SU-DHL-6 (cell line): Measurements from ENCODE around the gene ZNF689.

ENCODE experiments used
- H2AFZ ChIP-seq: fragments of 200-600 bp; sonication (generic); 2 replicates; pipeline ENCODE4 v1.6.1; 2014; ENCODE audit warnings: low read depth, mild to moderate bottlenecking, moderate library complexity, mixed read lengths, antibody characterized with exemption, low read length; ENCODE audit not compliant: severe bottlenecking
- H3F3A ChIP-seq: fragments of 200-600 bp; shearing (Covaris generic); 2 replicates; pipeline ENCODE4 v1.6.0; 2016; ENCODE audit warnings: antibody characterized with exemption, mild to moderate bottlenecking; ENCODE audit not compliant: insufficient read depth
- H3K27ac ChIP-seq: fragments of 200-600 bp; sonication (generic); 2 replicates; pipeline ENCODE4 v1.5.1; 2016; ENCODE audit warnings: low read depth, mild to moderate bottlenecking, low read length, moderate library complexity, mixed read lengths
- H3K27me3 ChIP-seq: fragments of 200-600 bp; sonication (generic), shearing (Covaris generic); 2 replicates; pipeline ENCODE4 v1.6.0; 2014; ENCODE audit warnings: mild to moderate bottlenecking, low read length
- H3K36me3 ChIP-seq: fragments of 200-600 bp; sonication (generic); 2 replicates; pipeline ENCODE4 v1.6.1; 2014; ENCODE audit warnings: mild to moderate bottlenecking, low read length, mixed read lengths
- H3K4me2 ChIP-seq: fragments of 300-600, 200-600 bp; shearing (Covaris generic), sonication (generic); 2 replicates; pipeline ENCODE4 v1.6.0; 2014; ENCODE audit warnings: low read length, low read depth, mild to moderate bottlenecking; ENCODE audit not compliant: poor library complexity, severe bottlenecking
- H3K4me3 ChIP-seq: fragments of 200-600 bp; sonication (generic); 2 replicates; pipeline ENCODE4 v1.5.1; 2014; ENCODE audit warnings: antibody characterized with exemption, low read length, mild to moderate bottlenecking, mixed read lengths; ENCODE audit not compliant: insufficient read depth, poor library complexity, severe bottlenecking
- H3K79me2 ChIP-seq: fragments of 200-600 bp; sonication (generic); 2 replicates; pipeline ENCODE4 v1.6.1; 2014; ENCODE audit warnings: mild to moderate bottlenecking, low read length, moderate library complexity; ENCODE audit not compliant: insufficient read depth
- H3K9ac ChIP-seq: fragments of 200-600 bp; sonication (generic); 2 replicates; pipeline ENCODE4 v1.7.0; 2014; ENCODE audit warnings: mild to moderate bottlenecking, low read length
- H3K9me2 ChIP-seq: fragments of 200-600 bp; sonication (generic); replicated peaks from 2 replicates; pipeline ENCODE4 v1.6.1; 2014; ENCODE audit warnings: low read length; ENCODE audit not compliant: insufficient read depth
- H3K9me3 ChIP-seq: fragments of 200-600 bp; sonication (generic); 2 replicates; pipeline ENCODE4 v1.6.1; 2014; ENCODE audit warnings: low read length, mixed read lengths; ENCODE audit not compliant: insufficient read depth
- H4K20me1 ChIP-seq: fragments of 200-600 bp; sonication (generic); 2 replicates; pipeline ENCODE4 v1.6.1; 2014; ENCODE audit warnings: low read depth, mild to moderate bottlenecking, antibody characterized with exemption, low read length, moderate library complexity, mixed read lengths
- EZH2phosphoT487 ChIP-seq: fragments of 200-600 bp; sonication (generic), shearing (Covaris generic); conservative IDR thresholded peaks from 2 replicates; pipeline ENCODE4 v1.6.1; 2018; ENCODE audit warnings: mild to moderate bottlenecking, antibody characterized with exemption, low read length, moderate library complexity, mixed read lengths
- TF ChIP-seq, protein P1 (sequence below): fragments of 200-600 bp; sonication (generic); IDR thresholded peaks from one replicate; pipeline ENCODE4 v1.5.1; 2017; ENCODE audit warnings: antibody characterized with exemption, mild to moderate bottlenecking, low read length, moderate library complexity; ENCODE audit not compliant: insufficient read depth, poor library complexity, severe bottlenecking

ZNF689 gene

DNA sequence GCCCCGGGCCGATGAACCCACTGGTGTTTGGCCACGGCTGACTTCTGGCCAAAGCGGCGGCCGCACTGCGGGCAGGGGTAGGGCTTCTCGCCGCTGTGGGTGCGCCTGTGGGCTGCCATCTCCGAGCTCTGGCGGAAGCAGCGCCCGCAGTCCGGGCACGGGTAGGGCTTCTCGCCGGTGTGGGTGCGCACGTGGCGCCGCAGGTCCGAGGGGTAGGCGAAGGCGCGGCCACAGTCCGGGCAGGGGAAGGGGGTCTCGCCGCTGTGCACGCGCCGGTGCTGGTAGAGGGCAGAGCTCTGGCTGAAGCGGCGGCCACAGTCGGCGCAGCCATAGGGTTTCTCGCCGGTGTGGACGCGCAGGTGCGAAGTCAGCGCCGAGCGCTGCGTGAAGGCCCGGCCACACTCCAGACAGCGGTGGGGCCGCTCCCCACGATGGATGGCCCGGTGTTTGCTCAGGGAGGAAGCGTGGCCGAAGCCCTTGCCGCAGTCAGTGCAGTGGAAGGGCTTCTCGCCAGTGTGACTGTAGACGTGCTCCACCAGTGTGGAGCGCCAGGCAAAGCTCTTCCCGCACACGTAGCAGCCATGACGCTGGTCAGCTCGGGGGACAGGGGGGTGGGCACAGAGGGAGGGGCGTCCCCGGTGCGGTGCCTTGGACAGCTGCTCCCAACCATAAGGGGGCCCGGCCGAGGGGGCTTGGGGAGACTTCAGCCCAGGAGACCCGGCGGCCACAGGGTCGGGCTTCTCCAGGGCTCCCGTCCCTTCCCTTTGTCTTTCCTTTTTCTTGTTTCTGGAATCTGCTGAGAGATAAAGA is 54.7 kb downstream of the ZNF689 start:
- Histone ChIP-seq H3K4me3 (no peak overlapping the region), H3K27ac (no peak overlapping the region), H3K9me3 (no peaks in the 10 kb centered on the region), H3K9me2 (no peaks in the 10 kb centered on the region), H3K36me3 (no peaks in the 10 kb centered on the region), H3K9ac (no peak overlapping the region), H4K20me1 (no peaks in the 10 kb centered on the region), H2AFZ (no peak overlapping the region), H3K27me3 (no peaks in the 10 kb centered on the region), H3K79me2 (peaks cover 15% of the 10 kb centered on the region; the same call in 1 of the 2 replicates), H3F3A (peaks cover 5% of the 10 kb centered on the region; the same call in 1 of the 2 replicates), H3K4me2 (no peak overlapping the region)
- no peak for TF ChIP-seq EZH2phosphoT487
- TF ChIP-seq, protein P1, sequence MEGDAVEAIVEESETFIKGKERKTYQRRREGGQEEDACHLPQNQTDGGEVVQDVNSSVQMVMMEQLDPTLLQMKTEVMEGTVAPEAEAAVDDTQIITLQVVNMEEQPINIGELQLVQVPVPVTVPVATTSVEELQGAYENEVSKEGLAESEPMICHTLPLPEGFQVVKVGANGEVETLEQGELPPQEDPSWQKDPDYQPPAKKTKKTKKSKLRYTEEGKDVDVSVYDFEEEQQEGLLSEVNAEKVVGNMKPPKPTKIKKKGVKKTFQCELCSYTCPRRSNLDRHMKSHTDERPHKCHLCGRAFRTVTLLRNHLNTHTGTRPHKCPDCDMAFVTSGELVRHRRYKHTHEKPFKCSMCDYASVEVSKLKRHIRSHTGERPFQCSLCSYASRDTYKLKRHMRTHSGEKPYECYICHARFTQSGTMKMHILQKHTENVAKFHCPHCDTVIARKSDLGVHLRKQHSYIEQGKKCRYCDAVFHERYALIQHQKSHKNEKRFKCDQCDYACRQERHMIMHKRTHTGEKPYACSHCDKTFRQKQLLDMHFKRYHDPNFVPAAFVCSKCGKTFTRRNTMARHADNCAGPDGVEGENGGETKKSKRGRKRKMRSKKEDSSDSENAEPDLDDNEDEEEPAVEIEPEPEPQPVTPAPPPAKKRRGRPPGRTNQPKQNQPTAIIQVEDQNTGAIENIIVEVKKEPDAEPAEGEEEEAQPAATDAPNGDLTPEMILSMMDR, result no peak

DNA sequence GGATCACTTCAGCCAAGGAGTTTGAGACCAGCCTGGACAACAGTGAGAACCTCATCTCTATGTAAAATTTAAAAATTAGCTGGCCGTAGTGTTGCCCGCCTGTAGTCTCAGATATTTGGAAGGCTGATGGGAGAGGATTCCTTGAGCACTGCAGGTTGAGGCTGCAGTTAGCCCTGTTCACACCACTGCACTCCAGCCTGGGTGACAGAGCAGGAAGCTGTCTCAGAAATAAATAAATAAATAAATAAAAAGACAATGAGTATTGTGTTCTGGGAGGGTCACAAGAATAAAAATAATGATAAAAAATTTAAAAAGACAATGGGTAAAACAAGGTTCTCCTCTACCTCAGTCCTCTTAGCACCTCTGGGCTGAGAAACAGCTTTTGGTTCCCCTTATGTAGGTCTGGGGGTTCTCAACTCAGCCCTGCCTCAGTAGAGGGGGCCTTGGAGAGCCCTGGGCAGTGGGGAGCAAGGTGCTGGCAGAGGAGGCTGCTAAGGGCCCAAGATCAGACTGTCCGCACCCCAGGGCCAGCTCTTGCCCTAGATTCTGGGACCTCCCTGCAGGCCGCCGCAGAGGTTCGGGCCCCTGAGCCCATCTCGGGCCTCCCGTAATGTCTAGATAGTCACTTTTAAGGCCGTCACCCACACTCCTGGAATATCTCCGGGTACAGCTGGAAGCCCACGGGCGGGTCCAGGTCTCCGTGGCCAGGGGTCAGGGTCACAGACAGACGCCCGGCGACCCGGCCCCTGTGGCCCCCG is 55.5 kb downstream of the ZNF689 start:
- H3K9me2 ChIP-seq, result no peaks in the 10 kb centered on the region
- no peaks in the 10 kb centered on the region for H3K36me3 ChIP-seq
- H3K4me2 ChIP-seq, result no peak overlapping the region
- H3K27ac ChIP-seq, result no peak overlapping the region
- no peaks in the 10 kb centered on the region for H3K9me3 ChIP-seq
- H3K9ac ChIP-seq, result no peak overlapping the region
- no peak overlapping the region for H2AFZ ChIP-seq
- no peaks in the 10 kb centered on the region for H4K20me1 ChIP-seq
- TF ChIP-seq, protein P1, result no peak
- no peak for TF ChIP-seq EZH2phosphoT487
- H3K79me2 ChIP-seq, result peaks cover 15% of the 10 kb centered on the region; the same call in 1 of the 2 replicates
- no peaks in the 10 kb centered on the region for H3K27me3 ChIP-seq
- no peak overlapping the region for H3K4me3 ChIP-seq
- peaks cover under 1% of the 10 kb centered on the region; the same call in 1 of the 2 replicates for H3F3A ChIP-seq

DNA sequence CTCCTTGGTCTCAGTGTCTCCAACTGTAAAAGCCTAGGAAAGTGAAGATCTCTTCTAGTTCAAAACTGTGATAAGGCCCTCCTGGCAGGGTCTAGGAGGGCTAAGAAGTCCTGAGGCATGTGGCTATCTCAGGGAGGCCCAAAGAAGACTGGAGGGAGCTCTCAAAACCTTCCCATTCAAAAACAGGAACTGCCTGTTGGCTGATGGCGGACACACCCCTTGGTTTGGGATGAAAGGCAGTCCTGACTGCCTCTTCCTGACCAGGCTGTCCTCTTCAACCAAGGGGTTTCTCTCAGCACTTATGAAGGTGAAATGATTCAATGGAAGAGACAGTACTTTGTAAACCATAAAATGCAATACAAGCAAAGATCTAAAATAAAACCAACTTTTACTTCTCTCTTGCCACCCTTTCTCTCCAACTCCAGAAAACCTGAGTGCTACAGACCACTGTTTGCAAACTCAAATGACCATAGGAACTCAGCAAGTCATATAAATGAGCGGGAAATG is 56.7 kb downstream of the ZNF689 start:
- Histone ChIP-seq H3K9me3 (no peaks in the 10 kb centered on the region), H2AFZ (no peak overlapping the region), H3K27me3 (no peaks in the 10 kb centered on the region), H3K9me2 (no peaks in the 10 kb centered on the region), H3K27ac (no peak overlapping the region), H3K36me3 (no peaks in the 10 kb centered on the region), H3K79me2 (peaks cover 15% of the 10 kb centered on the region; the same call in 1 of the 2 replicates), H3K9ac (no peak overlapping the region), H3F3A (no peaks in the 10 kb centered on the region; the same call in 1 of the 2 replicates), H3K4me3 (no peak overlapping the region), H3K4me2 (no peak overlapping the region), H4K20me1 (no peaks in the 10 kb centered on the region)
- TF ChIP-seq EZH2phosphoT487, result no peak
- TF ChIP-seq, protein P1, result no peak
